ENCODE measurements around the gene ADD1.

Gene ADD1

DNA sequence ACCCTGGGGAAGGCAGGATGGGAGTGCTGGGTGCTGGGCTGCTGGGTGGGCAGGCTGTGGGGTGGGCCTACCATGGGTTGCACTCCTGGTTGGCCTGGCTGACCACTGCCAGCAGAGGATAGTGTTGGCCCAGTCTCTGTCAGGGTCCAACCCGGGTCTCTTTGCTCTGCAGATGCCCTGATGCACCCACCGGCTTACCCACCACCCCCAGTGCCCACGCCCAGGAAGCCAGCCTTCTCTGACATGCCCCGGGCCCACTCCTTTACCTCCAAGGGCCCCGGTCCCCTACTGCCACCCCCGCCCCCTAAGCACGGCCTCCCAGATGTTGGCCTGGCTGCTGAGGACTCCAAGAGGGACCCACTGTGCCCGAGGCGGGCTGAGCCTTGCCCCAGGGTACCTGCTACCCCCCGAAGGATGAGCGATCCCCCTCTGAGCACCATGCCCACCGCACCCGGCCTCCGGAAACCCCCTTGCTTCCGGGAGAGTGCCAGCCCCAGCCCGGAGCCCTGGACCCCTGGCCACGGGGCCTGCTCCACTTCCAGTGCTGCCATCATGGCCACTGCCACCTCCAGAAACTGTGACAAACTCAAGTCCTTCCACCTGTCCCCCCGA is 14.2 kb upstream of the ADD1 start:
- TF ChIP-seq, protein P1, sequence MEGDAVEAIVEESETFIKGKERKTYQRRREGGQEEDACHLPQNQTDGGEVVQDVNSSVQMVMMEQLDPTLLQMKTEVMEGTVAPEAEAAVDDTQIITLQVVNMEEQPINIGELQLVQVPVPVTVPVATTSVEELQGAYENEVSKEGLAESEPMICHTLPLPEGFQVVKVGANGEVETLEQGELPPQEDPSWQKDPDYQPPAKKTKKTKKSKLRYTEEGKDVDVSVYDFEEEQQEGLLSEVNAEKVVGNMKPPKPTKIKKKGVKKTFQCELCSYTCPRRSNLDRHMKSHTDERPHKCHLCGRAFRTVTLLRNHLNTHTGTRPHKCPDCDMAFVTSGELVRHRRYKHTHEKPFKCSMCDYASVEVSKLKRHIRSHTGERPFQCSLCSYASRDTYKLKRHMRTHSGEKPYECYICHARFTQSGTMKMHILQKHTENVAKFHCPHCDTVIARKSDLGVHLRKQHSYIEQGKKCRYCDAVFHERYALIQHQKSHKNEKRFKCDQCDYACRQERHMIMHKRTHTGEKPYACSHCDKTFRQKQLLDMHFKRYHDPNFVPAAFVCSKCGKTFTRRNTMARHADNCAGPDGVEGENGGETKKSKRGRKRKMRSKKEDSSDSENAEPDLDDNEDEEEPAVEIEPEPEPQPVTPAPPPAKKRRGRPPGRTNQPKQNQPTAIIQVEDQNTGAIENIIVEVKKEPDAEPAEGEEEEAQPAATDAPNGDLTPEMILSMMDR (IDR thresholded peaks at IDR 0.05): no peak
- Histone ChIP-seq H3K27ac (no peak overlapping the region), H3K4me3 (no peak overlapping the region)
- no peak for DNase-seq (ENCODE audit: low spot score)

DNA sequence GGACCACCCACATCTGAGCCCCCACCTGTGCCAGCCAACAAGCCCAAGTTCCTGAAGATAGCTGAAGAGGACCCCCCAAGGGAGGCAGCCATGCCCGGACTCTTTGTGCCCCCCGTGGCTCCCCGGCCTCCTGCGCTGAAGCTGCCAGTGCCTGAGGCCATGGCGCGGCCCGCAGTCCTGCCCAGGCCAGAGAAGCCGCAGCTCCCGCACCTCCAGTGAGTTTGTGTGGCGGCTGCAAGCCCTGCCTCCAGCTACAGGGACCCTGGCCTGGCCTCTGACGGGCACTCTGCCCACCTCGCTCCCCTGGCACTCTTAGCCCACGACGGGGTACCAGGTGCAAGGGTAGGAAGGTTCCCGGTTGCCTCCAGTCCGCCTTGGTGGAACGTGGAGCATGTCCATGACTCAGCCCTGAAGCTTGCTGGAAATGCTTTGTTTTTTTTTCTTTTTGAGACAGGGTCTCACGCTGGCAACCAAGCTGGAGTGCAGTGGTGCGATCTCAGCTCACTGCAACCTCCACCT is 13.7 kb upstream of the ADD1 start:
- DNase-seq (ENCODE audit: low spot score): peak; percentile 63
- no peak overlapping the region for H3K27ac ChIP-seq
- TF ChIP-seq, protein P1 (IDR thresholded peaks at IDR 0.05): no peak
- H3K4me3 ChIP-seq: no peak overlapping the region

DNA sequence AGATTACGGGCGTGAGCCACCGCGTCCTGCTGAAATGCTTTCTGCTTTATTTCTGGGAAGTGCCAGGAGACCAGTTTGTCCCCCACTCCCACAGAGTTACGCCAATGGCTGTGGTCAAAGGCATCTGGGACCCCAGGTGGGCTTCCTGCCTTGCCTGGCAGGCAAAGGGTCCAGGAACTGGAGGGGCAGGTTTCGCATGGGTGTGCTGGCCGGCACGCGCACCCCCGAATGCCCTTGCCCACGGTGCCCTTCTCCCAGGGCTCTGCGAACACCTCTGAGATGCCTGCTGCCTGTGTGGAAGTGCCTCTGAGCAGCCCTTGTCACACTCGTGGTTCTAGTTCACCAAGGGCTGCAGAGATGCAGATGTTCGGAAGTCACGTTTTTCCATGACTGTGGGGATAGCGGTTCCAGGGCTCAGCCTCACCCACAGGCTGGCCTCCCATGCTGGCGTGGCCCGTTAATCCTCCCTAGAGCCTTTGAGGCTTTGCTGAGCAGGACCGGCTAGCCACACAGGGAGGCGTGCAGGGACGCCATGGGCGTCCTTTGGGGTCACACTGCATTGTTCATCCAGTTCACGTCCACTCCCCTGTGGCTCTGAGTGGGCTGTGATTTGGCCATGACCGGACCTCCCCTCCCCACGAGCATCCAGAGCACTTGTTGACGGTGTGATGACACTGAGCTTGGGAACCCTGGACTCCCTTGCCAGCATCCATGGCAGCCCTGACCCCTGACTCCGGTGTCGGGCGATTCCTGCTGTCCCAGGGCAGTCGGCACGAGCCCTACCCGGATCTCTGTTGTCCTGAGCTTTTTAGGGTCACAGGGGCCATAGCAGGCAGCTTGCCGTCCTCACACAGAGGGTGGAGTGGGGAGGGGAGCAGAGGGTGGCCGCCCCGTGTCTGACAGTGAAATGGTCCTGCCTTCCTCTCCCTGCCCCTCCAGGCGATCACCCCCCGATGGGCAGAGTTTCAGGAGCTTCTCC is 12.7 kb upstream of the ADD1 start:
- TF ChIP-seq, protein P1 (IDR thresholded peaks at IDR 0.05): no peak
- H3K4me3 ChIP-seq: no peak overlapping the region
- peak; percentile 65 for DNase-seq (ENCODE audit: low spot score)
- no peak overlapping the region for H3K27ac ChIP-seq

DNA sequence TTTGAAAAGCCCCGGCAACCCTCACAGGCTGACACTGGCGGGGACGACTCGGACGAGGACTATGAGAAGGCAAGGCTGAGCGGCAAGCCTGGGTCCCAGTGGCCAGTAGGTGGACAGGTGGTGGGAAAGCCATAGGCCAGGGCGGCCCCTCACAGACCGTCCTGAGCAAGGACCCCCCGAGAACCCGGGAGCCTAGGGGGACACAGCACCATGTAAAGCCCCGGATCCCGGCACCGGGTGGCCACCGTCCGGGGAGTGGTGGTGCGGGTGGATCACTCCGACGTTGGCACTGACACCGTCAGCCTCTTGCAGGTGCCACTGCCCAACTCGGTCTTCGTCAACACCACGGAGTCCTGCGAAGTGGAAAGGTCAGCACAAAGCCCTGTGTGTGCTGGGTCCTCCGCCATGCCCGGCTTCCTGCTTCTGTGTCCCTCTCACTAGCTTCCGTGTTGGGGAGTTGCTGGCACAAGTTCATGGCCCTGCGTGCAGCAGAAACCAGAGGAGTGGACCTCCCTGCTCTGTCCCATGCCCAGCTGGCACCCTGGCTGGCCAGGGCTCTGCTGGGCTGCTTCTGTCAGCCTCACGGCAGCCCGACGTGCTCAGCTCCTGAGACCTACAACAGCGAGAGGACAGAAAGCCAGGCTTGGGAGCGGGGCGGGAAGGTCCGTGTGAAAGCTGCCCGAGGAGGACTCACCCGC is 11.9 kb upstream of the ADD1 start:
- TF ChIP-seq, protein P1 (IDR thresholded peaks at IDR 0.05): no peak
- DNase-seq (ENCODE audit: low spot score): no peak
- Histone ChIP-seq H3K27ac (no peak overlapping the region), H3K4me3 (no peak overlapping the region)

DNA sequence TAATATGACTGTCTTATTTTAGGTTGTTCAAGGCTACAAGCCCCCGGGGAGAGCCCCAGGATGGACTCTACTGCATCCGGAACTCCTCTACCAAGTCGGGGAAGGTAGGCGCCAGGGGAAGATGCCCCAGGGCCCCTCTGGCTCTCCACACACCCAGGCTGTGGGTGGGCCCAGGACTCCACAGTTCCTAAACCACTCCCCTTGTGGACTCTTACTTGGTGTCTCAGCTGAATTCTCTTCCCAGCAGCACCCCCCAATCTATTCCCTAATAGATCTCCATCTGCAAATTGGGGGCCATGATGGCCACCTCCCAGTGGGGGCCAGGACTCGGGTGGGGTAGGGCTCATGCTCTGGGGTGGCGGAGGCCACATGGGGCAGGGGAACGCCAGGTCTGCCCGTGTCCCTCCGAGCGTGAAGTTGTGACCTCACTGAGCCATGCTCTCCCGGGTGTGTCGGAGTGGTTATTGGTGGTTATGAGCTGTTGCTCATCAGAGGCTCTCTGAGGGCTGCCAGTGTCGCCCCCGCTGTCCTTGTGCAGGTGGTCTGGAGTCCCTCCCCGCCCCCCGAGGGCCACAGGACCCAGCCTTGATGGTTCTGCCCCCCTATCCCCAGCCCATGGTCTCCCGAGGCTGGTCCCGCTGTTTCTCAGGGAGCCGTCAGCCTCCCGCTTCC is 11.2 kb upstream of the ADD1 start:
- TF ChIP-seq, protein P1 (IDR thresholded peaks at IDR 0.05): no peak
- DNase-seq (ENCODE audit: low spot score): no peak
- no peak overlapping the region for H3K27ac ChIP-seq
- no peak overlapping the region for H3K4me3 ChIP-seq

DNA sequence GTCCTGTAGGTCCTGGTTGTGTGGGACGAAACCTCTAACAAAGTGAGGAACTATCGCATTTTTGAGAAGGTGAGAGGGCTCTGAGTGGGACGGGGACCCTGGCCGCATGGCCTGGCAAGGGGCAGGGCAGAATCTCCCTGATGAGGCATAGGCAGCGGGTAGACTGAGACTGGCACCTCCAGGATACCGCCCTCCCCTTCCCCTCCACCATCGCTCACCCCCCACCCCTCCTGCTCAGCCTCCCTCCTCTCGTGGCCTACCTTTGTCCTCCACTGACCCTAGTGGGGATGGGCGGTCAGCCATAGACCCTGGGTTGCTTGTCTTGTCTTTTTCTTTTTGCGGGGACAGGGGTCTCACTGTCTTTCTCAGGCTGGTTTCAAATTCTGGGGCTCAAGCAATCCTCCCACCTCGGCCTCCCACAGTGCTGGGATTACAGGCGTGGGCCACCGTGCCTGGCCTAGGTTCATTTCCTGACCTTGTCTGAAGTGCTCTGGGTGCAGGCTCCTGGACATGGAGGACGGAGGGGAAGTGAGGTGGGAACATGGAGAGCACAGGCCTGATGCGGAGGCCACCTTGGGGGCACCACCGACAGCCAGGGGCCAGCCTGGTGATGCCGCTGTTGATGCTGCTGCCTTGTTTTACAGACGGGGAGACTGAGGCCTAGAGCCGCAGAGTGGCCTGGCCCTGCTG is 10.5 kb upstream of the ADD1 start:
- no peak overlapping the region for H3K4me3 ChIP-seq
- TF ChIP-seq, protein P1 (IDR thresholded peaks at IDR 0.05): no peak
- no peak overlapping the region for H3K27ac ChIP-seq
- DNase-seq (ENCODE audit: low spot score): no peak
